ENCODE measurements around the gene CEP162. TPM values are rescaled to one million over a fixed set of nuclear protein-coding genes. Genes with fewer than 3 reads are reported as not detected.
"Not testable (repeated sequence)": the region's sequence is repeated elsewhere in the genome, so short reads cannot be mapped to it uniquely, and the experiment has no call there.

The CEP162 gene
- total and polyA plus RNA-seq, 2 experiments from 2014 or later: 6.2 to 9.8 TPM

DNA sequence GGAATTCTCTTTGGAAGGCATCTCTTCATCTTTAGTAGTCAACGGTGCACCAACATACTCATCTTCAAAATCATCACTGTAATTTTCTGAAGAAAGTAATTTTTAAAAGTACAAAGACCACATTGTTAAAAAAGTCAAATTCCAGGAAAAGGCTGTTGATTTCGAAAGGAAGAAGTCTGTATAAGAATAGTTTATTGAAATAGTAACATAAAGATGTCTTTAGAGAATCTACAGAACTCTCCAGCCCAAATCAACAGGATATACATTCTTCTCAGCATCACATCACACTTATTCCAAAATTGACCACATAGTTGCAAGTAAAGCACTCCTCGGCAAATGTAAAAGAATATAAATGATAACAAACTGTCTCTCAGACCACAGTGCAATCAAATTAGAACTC lies 23.4 kb downstream of the CEP162 start:
- DNase-seq (ENCODE audit: low read depth in 1 of 2, low spot score in 1 of 2): no peak
- Histone ChIP-seq H3K36me3 (peaks cover 10% of the 10 kb centered on the region), H3K27ac (no peak overlapping the region), H3K4me3 (no peak overlapping the region), H3K4me1 (ENCODE audit: low read depth) (no peaks in the 10 kb centered on the region), H3K27me3 (no peaks in the 10 kb centered on the region), H3K9me3 (ENCODE audit: low read depth) (no peaks in the 10 kb centered on the region)
- TF ChIP-seq, protein P1, sequence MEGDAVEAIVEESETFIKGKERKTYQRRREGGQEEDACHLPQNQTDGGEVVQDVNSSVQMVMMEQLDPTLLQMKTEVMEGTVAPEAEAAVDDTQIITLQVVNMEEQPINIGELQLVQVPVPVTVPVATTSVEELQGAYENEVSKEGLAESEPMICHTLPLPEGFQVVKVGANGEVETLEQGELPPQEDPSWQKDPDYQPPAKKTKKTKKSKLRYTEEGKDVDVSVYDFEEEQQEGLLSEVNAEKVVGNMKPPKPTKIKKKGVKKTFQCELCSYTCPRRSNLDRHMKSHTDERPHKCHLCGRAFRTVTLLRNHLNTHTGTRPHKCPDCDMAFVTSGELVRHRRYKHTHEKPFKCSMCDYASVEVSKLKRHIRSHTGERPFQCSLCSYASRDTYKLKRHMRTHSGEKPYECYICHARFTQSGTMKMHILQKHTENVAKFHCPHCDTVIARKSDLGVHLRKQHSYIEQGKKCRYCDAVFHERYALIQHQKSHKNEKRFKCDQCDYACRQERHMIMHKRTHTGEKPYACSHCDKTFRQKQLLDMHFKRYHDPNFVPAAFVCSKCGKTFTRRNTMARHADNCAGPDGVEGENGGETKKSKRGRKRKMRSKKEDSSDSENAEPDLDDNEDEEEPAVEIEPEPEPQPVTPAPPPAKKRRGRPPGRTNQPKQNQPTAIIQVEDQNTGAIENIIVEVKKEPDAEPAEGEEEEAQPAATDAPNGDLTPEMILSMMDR (IDR thresholded peaks at IDR 0.05; ENCODE audit: low read depth, low read length): no peak

DNA sequence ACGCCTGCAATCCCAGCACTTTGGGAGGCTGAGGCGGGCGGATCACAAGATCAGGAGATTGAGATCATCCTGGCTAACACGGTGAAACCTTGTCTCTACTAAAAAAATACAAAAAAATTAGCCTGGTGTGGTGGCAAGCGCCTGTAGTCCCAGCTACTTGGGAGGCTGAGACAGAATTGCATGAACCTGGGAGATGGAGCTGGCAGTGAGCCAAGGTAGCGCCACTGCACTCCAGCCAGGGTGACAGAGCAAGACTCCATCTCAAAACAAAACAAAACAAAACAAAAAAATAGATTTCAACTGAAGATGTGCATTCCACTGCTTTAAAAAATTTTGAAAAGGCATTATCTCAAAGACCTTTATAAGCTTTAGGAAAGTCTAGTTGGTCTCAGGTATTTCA lies 27.5 kb downstream of the CEP162 start:
- H3K4me1 ChIP-seq (ENCODE audit: low read depth); DNase-seq (ENCODE audit: low read depth in 1 of 2, low spot score in 1 of 2); H3K4me3 ChIP-seq; H3K27me3 ChIP-seq; H3K9me3 ChIP-seq (ENCODE audit: low read depth); H3K27ac ChIP-seq: not testable (repeated sequence)
- H3K36me3 ChIP-seq: peaks cover 14% of the 10 kb centered on the region

DNA sequence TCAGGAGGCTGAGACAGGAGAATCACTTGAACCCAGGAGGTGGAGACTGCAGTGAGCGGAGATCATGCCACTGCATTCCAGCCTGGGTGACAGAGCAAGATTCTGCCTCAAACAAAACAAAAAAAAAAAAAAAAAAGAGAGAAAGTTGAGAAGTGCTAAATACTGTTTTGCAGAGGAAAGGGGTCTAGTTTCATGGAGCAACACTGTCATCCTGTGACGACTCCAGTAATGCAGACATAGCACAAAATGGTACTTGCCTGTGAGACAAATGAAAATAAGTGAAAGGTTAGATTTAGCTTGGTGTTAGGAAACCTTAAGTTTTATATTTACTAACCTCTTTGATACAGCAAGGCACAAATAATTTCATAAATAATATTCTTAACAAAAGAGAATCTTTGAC lies 29.7 kb downstream of the CEP162 start:
- Histone ChIP-seq H3K9me3 (ENCODE audit: low read depth) (no peaks in the 10 kb centered on the region), H3K4me1 (ENCODE audit: low read depth) (no peaks in the 10 kb centered on the region), H3K27ac (no peak overlapping the region), H3K4me3 (no peak overlapping the region), H3K27me3 (no peaks in the 10 kb centered on the region), H3K36me3 (peaks cover 20% of the 10 kb centered on the region)
- TF ChIP-seq, protein P1 (IDR thresholded peaks at IDR 0.05; ENCODE audit: low read depth, low read length): no peak
- DNase-seq (ENCODE audit: low read depth in 1 of 2, low spot score in 1 of 2): no peak

DNA sequence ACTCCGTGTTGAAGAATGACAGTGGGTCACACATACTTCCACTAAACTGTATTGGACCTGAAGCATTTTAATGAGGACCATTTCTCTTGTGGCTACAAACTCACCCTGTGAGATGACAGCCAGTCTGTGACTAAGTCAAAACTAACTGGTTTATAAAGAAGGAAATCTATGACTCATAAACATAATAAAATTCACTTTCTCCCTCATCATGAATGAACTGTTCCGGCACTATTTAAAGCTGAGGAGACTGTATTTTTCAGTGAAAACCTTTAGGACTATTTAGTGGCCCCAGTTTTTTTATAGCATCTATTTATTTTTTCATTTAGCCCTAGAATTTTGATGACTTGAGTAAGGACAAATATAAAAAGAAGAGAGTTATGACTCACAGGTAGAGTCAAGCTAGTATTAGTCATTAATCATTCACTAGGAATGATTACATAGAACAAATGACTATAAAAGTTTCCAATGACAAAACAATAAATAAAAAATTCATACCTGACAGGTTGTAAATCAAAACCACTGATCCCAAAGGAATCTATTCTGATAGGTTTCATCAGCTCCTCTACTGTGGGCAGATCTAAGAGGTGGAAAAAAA lies 34.2 kb downstream of the CEP162 start:
- Histone ChIP-seq H3K36me3 (peaks cover 17% of the 10 kb centered on the region), H3K27ac (no peak overlapping the region), H3K9me3 (ENCODE audit: low read depth) (no peaks in the 10 kb centered on the region), H3K4me3 (no peak overlapping the region), H3K4me1 (ENCODE audit: low read depth) (no peaks in the 10 kb centered on the region), H3K27me3 (no peaks in the 10 kb centered on the region)
- DNase-seq (ENCODE audit: low read depth in 1 of 2, low spot score in 1 of 2): peak in 1 of 2 donors; percentile 16
- TF ChIP-seq, protein P1 (IDR thresholded peaks at IDR 0.05; ENCODE audit: low read depth, low read length): no peak

DNA sequence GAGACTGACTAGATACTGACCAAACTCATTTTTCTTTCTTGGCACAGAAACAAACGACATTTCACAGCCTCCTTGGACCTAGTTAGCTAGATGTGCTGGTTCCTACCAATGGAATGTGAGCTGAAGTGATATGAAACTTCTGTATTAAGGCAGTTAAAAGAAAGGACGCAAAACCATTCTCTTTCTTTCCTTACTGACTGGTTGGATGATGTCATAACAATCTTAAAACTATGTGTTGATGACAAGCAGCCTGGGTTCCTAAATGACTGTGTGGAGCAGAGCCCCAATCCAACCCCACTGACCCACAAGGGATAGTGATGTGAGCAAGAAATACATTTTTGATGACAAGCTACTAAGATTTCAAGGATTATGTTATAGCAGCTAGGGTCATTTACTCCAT lies 35.6 kb downstream of the CEP162 start:
- Histone ChIP-seq H3K4me1 (ENCODE audit: low read depth) (no peaks in the 10 kb centered on the region), H3K27ac (no peak overlapping the region), H3K27me3 (no peaks in the 10 kb centered on the region), H3K36me3 (peaks cover 17% of the 10 kb centered on the region), H3K4me3 (no peak overlapping the region), H3K9me3 (ENCODE audit: low read depth) (no peaks in the 10 kb centered on the region)
- DNase-seq (ENCODE audit: low read depth in 1 of 2, low spot score in 1 of 2): no peak
- TF ChIP-seq, protein P1 (IDR thresholded peaks at IDR 0.05; ENCODE audit: low read depth, low read length): no peak

DNA sequence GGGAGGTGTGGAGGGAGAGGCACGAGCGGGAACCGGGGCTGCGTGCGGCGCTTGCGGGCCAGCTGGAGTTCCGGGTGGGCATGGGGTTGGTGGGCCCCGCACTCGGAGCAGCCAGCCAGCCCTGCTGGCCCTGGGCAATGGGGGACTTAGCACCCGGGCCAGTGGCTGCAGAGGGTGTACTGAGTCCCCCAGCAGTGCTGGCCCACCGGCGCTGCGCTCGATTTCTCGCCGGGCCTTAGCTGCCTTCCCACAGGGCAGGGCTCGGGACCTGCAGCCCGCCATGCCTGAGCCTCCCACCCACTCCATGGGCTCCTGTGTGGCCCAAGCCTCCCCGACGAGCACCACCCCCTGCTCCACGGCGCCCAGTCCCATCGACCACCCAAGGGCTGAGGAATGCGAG lies 38.1 kb downstream of the CEP162 start:
- H3K4me1 ChIP-seq (ENCODE audit: low read depth); H3K4me3 ChIP-seq; H3K36me3 ChIP-seq; DNase-seq (ENCODE audit: low read depth in 1 of 2, low spot score in 1 of 2); H3K9me3 ChIP-seq (ENCODE audit: low read depth); H3K27me3 ChIP-seq; H3K27ac ChIP-seq: not testable (repeated sequence)

DNA sequence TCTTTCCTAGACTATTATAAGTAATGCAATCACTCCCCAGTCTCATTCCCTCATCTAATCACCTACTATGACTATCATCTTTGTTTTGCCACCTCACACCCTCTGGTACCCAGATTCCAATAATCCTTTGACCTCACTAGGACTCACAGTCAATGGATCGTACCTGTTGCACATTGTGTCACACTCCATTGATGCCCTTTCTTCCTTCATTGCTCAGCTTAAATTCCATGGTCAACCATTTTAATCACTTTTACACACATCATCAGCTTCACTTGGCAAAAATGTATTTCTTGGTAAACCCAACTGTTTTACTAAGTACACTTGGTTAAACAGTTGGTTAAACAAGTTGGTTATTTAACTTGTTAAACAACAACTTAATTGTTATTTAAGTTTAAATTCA lies 44.0 kb downstream of the CEP162 start:
- H3K36me3 ChIP-seq: no peaks in the 10 kb centered on the region
- no peak overlapping the region for H3K4me3 ChIP-seq
- DNase-seq (ENCODE audit: low read depth in 1 of 2, low spot score in 1 of 2): no peak
- TF ChIP-seq, protein P1 (IDR thresholded peaks at IDR 0.05; ENCODE audit: low read depth, low read length): no peak
- no peak overlapping the region for H3K27ac ChIP-seq
- H3K27me3 ChIP-seq: no peaks in the 10 kb centered on the region
- H3K4me1 ChIP-seq (ENCODE audit: low read depth): no peaks in the 10 kb centered on the region
- no peaks in the 10 kb centered on the region for H3K9me3 ChIP-seq (ENCODE audit: low read depth)

Measured in cardiac muscle cell (in vitro differentiated cells and primary cell).